GDM1 (cell line): ENCODE results near the gene SULT1B1.
"Not testable (repeated sequence)": the region's sequence is repeated elsewhere in the genome, so short reads cannot be mapped to it uniquely, and the experiment has no call there.

Experiments used
- DNase-seq: peaks from one replicate; lab custom pipeline; 2025; lab: John Stamatoyannopoulos, UW

SULT1B1 gene

DNA sequence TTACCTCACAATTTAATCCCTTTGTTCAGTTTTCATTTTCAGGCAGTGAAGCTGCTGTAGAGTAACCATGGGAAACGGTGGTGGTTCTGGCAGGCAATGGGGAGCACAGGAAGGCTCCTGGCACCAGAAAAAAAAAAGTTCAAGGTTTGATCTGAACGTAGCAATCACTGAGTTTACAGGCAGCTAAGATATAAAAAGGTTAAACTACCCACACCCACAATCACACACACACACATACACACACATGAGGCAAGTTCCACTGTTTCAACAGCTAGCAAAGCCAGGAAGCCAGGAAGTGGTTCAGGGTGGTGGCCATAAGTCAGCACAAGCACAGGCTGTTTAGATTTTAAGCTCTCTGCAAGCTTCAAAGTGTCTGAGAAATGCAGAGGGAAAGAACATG is at the start of gene SULT1B1:
SULT1B1 (minus strand) TSS at position 166 of the 400 bp plus-strand sequence. CDS start 5,403 bp downstream, outside the sequence.
- DNase-seq, result peak; percentile 58

DNA sequence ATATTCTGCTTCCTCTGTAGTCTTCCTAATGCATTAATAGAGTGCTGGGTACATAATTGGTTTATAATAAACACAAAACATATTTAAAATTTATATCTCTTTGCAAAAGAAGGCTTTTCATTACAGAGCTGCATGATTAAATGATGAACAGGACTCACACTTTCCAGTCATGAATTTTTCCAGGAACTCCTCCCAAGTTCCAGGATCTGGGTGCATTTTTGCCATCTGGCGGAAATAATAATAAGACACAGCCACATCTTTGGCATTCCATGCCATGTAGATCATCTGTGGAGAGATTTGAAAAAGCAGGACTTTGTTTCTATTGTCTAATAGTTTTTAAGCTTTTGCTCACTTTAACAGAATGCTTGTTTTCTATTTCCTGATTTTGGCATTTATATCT is 40.2 kb upstream of the SULT1B1 start:
- no peak for DNase-seq

DNA sequence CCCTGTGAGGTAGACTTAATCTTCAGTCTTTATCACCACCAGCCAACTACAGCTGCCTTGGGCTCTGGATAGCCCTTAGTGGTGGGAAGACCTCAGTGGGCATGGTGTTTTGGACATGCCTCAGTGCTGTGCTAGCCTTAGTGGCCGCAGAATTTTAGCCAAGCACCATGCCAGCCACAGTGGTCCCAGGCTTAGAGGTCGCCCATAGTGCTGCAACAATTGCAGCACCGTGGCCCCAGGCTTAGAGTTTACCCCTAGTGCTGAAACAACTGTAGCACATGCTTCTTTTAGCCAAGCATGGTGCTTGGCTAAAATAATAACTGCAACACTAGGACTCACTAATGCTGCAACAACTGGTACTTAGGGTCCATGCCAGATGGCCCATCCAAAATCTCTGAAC is 38.9 kb upstream of the SULT1B1 start:
- DNase-seq, result no peak

DNA sequence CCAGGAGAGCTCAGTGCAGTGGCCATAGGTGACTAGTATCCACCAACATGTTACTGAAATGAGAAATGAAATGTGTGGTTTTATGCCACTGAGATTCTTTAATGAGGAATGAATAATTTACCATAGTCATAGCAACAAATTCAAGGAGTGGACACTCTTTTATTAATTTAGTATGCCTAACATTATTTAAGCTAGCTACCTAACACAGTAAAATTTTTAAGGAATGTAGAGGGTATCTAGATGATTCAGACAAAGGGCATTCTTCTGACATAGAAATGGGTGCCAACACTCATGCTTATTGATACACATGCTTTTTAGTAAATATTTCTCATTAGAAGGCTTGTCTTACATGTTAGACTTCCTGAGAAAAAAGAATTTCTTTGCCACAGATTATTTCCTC is 33.3 kb upstream of the SULT1B1 start:
- no peak for DNase-seq

DNA sequence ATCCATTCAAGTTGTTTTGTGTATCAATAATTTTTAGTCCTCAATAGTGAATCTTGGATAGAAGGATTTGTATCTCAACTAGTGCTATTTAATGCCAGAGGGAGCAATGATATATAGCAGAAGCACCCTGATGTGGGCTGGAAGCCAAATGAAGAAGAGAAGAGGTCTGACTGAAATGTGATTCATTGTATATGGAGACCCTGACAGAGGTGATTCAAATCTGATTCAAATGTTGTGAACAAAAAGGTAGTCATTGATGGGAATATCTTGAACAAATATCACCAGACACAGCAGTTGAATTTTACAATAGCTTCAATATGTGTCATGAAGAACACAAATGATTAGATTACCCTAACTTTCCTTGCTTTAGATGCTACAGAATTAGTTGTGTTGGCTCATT is 27.5 kb upstream of the SULT1B1 start:
- DNase-seq, result no peak

DNA sequence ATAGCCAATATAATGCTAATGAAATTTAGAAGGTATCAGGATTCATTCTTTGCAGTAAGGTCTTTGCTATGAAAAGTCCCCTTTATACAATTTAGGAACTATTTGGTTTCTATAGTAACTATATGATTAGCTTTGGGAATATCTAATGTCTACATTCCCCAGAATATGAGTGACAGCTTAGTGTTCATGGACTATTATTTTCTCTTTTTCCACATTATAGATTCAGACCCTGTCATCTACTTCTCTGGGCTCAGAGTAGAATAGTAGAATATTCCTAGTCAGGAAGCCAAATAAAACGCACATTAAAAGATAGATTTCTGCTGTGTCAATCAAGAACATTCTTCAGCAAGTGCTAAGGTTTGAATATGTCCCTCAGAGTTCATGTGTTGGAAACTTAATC is 26.1 kb upstream of the SULT1B1 start:
- no peak for DNase-seq

DNA sequence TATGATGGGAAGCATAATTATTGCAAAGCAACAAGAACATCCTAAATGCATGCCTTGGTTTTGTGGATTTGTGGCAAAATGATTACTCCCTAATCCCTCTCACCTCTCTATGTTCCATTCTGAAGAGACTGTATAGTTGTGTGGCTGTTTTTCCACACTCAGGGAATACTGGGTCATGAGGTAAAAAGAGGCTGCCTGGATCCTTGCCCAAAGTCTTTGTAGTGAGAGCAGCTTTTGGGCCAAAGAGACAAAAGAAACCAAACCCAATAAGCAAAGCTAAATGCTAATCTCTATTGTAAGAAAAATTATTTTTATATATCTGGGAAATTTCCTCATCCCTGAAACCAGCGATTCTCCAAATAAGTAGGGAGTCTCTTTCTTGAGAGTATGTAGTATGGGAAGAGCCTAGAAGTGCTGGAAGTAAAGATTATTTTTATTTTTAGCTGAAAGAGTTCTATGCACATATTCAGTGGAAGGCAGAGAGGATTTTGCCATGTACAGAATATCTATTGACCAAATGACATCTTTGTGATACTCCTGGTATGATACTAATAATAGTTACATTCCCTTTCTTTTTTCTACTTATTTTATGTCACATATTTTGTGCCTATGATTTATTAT is 24.9 kb upstream of the SULT1B1 start:
- no peak for DNase-seq

DNA sequence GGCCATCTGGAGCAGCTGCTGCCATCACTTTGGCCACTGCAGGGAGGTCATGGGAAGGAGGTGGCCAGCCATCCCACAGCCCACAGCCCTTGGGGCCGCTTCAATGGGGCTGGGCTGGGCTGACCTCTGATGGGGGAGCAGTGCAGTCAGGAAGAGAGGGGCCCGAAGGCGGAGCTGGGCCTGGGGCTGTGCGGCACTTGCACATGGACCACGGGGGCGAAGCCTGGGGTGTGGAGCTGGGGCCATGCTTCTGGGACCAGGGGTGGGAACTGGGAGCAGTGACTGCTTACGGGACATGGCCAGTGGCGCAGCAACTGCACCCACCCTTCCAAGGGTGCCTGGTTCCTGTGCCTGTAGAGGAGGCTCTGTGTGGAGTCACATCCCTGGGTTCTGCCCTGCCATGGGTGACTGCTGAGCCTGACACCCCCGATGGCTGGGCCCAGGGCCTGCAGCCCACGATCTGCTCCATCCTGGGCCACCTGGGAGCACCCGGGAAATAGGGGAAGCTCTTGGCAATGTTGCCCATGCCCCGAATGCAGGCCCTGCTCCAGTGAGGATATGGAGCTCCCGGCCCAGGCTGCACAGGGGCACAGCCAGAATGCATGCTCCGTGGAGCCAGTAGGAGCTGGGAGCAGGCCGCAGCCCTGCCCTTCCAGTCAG is 22.4 kb upstream of the SULT1B1 start:
- no peak for DNase-seq

DNA sequence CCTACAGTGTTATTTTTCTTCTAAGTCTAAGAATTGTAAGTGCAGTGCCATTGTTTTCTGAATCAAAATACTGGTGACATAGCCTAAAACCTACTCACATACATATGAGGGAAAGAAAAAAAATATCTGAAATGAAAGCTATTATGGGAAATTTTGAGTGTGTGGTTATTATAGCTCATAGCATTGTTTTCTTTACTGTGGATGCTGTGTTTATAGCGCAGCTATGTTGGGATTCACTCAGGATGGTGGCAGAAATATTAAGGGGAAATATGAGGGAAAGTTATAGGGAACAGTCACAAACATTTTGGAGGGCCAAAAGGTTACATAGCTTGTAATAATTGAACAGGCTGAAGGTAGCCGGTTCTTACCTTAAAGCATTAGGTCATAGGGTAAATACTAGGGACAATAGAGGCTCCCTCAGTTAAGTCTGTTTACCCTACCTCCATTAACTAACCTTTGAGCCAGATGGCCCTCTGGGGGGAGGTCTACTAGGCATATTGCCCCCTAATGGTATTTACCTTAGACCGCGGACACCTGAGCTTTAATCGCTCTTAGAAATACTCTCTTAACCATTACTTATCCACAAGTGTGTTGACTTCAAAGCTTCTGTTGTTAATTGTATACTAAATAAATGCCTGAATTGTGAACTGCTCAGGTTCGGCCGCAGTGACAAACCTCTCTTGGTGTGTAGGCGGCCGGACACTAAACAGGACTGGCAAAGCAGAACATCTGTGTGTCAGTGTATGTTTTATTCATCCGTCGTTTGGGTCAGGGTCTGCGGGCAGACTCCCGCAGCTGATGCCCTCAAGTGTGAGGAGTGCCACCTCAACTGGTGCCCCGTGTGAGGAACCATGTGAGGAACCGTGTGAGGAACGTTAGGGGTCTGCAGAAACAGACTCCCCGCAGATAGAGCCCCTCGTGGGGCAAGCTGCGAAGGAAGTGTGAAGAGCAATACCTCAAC is 21.3 kb upstream of the SULT1B1 start:
- DNase-seq, result no peak

DNA sequence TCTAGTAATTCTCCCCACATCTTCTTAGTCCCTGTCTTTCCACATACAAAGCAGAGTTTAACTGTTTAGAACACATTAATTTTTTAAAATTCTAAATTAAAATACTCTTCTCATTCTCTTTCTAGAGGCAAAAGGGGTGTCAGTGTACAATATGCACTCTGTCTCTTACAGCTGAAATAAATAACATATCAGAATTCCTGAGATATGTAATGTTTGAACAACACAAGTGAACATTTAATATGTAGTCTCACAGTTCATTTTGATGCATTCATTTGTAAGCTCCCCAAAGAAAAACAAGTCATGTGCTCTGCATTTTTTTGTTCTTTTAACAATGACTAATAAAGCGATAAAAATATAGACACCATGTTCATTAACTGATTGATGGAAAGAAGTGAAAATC is 19.7 kb upstream of the SULT1B1 start:
- DNase-seq, result no peak

DNA sequence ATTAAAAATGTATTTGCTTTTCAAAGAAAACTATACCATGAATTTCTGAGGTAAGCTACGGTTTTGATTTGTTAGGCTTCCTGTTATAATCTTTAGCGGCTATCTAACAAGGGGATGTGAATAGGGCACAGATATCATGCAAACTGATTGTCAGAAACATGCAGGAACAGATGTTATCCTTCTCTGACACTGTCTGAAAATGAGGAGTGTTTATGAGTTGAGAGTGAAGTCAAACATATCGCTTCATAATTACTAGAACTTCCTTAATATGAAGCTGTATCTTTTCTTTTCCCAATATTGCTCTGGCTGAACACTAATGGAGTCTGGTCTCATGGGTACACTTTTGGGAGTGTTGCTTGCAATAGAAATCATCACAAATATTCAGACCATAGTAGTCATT is 16.3 kb upstream of the SULT1B1 start:
- no peak for DNase-seq

DNA sequence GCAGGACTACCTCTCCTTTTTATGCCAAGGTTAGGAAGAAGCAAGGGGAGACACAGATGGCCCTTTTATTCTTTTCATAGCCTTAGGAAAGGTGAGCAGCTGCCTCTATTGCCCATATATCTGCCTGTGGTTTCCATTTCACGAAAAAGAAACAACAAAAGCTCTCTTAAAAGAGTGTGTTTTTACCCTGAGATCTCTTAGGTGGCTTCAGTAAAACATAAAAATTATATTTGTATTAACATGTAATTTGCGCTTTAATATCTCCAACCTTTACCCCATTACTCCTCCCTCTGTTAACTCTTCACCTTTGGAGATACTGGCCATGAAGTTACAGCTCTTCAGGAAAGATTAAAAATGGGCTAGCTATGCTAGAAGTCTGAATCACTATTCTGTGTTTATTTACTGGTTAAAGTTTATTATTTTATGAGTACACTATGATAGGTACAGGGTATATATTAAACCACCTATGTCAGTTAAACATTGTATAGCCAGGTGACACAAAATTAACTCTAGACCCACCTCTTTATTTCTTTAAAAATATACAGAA is 15.0 kb upstream of the SULT1B1 start:
- DNase-seq, result no peak

DNA sequence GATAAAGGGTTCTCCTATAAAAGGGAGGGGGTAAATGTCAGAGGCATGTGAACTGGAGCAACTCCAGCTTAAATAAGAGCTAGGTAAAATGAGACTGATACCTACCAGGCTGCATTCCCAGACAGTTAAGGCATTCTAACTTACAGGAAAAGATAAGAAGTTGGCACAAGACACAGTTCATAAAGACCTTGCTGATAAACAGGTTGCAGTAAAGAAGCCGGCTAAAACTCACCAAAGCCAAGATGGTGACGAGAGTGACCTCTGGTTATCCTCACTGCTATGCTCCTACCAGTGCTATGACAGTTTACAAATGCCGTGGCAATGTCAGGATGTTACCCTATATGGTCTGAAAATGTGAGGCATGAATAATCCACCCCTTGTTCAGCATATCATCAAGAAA is 13.1 kb upstream of the SULT1B1 start:
- no peak for DNase-seq

DNA sequence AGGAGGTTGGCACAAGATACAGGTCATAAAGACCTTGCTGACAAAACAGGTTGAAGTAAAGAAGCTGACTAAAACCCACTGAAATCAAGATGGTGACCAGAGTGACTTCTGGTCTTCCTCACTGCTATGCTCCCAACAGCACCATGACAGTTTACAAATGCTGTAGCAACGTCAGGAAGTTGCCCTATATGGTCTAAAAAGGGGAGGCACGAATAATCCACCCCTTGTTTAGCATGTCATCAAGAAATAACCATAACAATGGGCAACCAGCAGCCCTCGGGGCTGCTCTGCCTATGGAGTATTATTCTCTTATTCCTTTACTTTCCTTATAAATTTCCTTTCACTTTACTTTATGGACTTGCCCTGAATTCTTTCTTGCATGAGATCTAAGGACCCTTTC is 8.1 kb upstream of the SULT1B1 start:
- not testable (repeated sequence) for DNase-seq

DNA sequence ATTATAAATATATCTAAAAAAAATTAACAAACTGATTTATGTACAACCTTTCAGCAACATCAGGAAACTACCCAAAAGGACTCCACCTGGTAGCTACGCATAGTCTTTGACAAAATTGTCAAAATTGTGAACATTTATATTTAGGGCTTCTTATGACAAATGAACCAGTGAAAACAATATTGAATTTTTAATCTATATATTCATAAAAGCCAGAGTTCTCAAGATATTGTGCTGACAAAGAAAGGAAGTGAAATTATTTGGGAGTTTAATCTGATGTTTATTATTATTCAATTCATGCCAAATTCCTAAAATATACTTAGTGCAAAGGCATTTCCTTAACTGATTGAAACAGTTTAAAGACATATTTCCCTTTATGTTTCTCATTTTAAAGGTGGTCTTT is 5.3 kb upstream of the SULT1B1 start:
- no peak for DNase-seq

DNA sequence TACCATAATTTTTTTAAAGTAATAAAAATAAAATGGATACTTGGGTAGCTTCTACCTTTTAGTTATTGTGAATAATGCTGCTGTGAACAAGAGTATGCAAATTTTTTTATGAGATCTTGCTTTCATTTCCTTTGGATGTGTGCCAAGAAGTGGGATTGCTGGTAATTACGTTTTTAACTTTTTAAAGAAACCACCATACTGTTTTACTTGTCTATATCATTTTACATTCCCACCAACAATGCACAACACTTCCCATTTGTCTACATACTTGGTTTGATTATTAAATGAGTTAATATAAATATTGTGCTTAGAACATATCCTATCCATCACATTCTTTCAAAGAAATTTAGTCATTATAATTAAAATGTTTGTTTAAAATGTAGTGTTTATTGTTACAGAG is 3.9 kb upstream of the SULT1B1 start:
- DNase-seq, result no peak

DNA sequence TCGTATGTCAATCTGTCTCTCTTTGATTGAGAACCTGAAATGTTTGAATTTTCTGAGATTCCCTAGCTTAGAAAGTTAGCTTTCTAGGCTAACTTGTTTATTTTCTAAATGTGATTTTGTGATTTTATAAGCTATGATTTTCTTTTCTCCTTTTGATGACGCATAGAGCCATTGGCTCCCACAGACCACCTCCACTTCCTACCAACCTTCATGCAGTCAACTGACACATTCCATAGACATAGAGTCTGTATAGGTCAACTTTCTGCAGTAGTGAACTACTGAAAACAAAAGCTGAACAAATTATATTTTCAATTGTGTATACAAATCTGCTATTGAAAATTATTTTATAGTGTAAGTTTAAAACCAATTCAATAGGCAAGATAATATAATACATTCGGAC is 2.8 kb upstream of the SULT1B1 start:
- no peak for DNase-seq

DNA sequence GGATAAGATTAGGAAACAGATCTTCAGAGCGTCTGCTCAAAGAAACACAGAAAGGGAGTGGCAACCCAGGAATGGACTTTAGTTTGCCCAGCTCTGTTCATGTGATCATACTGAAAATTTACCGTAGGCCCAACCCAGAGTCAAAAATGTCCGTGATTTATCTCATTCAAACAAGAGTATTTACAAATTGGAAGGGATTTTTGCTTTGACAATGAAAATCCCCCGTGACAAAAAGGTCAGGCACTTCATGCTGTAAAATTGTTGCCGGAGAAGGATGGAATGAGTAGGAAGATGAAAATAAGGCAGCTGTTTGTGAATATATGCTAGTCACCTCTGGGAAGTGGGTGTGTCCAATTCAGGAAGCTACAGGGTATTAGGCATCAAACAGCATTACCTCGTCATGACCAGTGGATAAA is 1.2 kb downstream of the SULT1B1 start:
- no peak for DNase-seq

DNA sequence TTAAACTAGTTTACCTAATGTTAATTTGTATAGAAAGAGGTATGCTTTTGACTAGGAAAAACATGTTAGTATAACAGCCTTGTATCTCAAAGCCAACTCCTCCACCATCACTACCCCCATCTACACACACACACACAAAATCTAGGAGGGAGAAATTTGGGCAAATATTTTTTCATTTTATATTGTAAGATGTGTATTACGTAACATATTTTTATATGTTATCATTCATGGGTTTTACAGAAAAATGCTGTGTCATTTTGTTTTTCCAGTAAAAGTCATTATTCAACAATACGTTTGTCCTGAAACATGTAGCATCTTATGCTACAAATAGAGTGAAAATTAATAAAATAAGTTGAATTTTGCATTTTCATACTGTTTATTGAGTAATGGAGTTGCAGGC is 3.0 kb downstream of the SULT1B1 start:
- DNase-seq, result no peak

DNA sequence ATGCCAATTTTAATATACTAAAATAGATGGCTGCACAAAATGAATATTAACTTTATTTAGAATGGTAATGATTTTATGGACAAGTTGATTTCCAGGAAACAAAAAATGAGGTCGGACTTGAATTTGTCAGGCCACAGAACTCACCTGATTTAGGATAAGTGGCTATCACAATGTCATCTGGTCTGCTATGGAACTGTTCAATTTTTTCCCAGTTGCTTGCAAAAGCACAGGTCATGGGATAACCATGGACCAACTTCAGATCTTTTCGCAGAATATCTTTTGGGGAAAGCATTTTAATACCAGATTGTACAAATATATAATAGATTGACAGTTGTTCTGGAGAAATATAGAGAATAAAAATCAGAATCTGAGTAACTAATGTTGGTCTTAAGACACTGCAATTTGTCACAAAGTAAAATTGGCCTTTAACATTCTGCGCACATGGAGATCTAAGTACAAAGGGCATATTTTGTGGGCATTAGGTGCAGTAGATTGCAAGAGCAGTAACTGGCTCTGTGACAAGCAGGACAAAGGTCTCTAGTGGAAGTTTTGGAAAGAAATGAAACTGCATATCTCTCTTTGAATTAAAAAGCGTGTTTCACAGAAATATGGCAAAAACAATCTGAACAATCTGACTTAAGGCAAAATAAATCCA is 5.4 kb downstream of the SULT1B1 start:
- DNase-seq, result no peak

DNA sequence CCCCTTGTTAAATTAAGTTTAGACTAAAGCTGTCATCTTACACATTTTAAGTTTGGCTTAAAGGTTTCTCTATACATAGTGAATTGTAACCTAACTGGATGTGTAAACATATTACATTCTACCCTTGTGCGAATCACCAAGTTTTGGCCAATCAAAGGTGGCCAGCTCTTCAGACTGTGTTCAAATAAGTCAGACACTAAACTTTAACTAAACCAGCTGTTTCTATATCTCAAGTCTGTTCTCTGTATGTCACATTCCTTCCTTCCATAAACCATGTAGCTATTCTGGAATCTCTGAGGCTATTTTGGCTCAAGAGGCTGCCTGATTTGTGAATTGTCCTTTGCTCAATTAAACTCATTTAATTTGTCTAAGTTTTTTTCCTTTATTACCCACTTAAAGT is 6.7 kb downstream of the SULT1B1 start:
- DNase-seq, result no peak

DNA sequence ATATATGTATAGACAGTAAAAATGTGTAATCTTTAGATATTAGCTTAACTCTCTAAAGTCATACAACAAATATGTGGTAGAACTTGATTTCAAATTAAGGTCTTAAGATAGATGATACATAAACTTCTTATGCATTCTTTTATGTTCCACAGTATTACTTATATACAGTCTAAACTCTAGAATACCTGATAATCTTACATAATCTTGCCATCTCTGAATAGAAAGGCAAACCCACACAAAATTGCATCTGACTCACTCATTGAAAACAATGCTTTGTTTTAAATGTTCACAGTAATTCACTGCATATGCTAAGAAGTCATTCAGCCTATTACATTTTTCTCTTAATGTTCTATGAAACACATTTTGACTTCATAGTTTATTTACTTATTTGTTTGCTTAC is 10.1 kb downstream of the SULT1B1 start:
- no peak for DNase-seq
